GM08714 (cell line): ENCODE data around the gene PIM3.

ENCODE experiments used
- H3K4me3 ChIP-seq: fragments of 200-500 bp; sonication (Bioruptor generic); 2 replicates; pipeline ENCODE4 v1.5.1; 2014; ENCODE audit warnings: mild to moderate bottlenecking, low read length, inconsistent platforms
- ZNF274 ChIP-seq: IDR thresholded peaks from 2 replicates; pipeline ENCODE4 v1.6.1; 2012; ENCODE audit warnings: mild to moderate bottlenecking, low read depth, low read length

Gene PIM3

DNA sequence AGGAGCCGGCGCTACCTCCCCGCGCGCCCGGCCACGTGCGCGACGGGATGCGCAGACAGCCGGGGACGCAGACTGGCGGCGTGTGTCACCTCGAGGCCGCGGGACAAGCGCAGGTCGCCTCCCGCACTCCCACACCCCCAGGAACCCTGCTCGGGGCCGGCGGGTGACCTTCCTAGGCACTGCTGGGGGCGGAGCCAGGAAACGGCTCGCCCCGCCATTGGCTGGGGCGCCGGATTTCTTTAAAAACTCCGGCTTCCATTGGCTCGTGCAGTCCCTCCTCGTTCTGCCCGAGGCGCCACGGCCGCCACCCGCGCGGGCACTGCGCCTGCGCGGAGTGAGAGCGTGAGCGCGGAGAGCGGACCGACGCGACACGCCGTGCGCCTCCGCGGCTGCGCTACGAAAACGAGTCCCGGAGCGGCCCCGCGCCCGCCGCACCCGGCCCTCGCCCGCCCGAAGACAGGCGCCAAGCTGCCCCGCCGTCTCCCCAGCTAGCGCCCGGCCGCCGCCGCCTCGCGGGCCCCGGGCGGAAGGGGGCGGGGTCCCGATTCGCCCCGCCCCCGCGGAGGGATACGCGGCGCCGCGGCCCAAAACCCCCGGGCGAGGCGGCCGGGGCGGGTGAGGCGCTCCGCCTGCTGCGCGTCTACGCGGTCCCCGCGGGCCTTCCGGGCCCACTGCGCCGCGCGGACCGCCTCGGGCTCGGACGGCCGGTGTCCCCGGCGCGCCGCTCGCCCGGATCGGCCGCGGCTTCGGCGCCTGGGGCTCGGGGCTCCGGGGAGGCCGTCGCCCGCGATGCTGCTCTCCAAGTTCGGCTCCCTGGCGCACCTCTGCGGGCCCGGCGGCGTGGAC, at the start of gene PIM3:
TSS of gene PIM3 (plus strand) at position 614 of the 846 bp plus-strand sequence. CDS start at position 790, 176 bp downstream.
- no peak for TF ChIP-seq ZNF274
- peak within 1 kb of the TSS; percentile 72 for H3K4me3 ChIP-seq

GRCh38 chr22:49911881-49912625, 48.5 kb upstream of the PIM3 start:
- no peak overlapping the region for H3K4me3 ChIP-seq
- TF ChIP-seq ZNF274 = no peak

- TF ChIP-seq ZNF274 = no peak
- H3K4me3 ChIP-seq = no peak overlapping the region
Observed at GRCh38 chr22:49913026-49913425, 47.5 kb upstream of the PIM3 start.

GRCh38 chr22:49913446-49913845, 47.1 kb upstream of the PIM3 start:
- TF ChIP-seq ZNF274 = no peak
- no peak overlapping the region for H3K4me3 ChIP-seq

GRCh38 chr22:49914256-49914655, 46.3 kb upstream of the PIM3 start:
- TF ChIP-seq ZNF274 = no peak
- no peak overlapping the region for H3K4me3 ChIP-seq

- TF ChIP-seq ZNF274 = no peak
- H3K4me3 ChIP-seq = no peak overlapping the region
Observed at GRCh38 chr22:49915610-49916009, 45.0 kb upstream of the PIM3 start.

GRCh38 chr22:49916831-49917230, 43.7 kb upstream of the PIM3 start:
- TF ChIP-seq ZNF274 = no peak
- H3K4me3 ChIP-seq = no peak overlapping the region; the same call in 1 of the 2 replicates

DNA sequence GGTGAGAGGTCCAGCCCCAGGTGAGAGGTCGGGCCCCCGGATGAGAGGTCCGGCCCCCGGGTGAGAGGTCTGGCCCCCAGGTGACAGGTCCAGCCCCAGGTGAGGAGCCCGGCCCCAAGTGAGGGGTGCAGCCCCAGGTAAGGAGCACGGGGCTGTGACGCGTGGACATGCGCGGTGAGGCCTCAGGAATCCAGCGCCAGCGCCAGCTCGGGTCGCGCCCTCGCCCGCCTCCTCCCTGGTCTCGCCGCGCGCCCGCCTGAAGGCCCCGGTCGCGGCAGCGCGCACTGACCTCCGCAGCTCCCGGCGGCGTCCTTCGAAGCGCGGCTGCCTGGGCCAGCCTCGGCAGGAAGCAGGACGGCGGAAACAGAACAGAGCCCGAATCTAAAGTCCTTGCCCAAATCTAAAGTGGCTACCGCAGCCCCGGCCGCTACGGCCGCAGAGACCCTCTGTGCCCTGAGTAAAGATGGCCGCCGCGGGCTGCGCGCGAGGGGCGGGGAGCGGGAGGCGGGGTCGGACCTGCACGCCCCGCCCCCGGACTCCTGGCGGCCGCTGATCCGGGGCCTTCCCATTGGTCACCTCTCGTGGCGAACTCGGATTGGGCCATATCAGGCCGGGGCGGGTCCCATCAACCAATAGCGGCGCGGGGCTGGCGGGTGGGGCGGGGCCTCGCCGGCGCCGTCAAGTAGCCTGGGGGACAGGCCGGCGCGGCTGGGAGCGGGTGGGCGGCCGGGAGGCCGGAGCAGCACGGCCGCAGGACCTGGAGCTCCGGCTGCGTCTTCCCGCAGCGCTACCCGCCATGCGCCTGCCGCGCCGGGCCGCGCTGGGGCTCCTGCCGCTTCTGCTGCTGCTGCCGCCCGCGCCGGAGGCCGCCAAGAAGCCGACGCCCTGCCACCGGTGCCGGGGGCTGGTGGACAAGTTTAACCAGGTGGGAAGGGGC, 42.3 kb upstream of the PIM3 start, which contains the start of the genes ALG12 and CRELD2:
TSS of gene ALG12 (minus strand) at position 465 of the 937 bp plus-strand sequence. CDS start 4,673 bp downstream, outside the sequence.
TSS of gene CRELD2 (plus strand) at position 661 of the 937 bp plus-strand sequence. CDS start at position 797, 136 bp downstream.
- TF ChIP-seq ZNF274 = no peak
- H3K4me3 ChIP-seq = peak within 1 kb of the TSS; percentile 70

GRCh38 chr22:49918911-49919881, 41.4 kb upstream of the PIM3 start:
- H3K4me3 ChIP-seq = peak overlapping the region; percentile 70

DNA sequence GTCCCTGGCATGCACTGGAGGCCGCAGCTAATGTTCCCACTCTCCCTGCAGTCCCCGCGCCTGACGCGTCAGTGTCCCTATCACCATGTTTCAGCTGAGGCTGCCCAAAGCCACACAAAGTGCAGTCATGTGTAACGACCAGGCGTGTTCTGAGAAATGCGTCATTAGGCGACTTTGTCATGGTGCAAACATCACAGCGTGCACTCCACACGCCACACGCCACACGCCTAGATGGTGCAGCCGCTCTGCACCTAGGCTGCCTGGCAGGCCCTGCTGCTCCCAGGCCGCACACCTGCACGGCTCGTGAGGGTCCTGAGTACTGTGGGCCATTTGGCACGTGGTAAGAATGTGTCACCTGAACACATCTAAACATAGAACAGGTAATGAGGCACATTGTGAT, 39.7 kb upstream of the PIM3 start:
- TF ChIP-seq ZNF274 = no peak
- H3K4me3 ChIP-seq = no peak overlapping the region

More at GRCh38 chr22:49918911-49919881, 41.4 kb upstream of the PIM3 start:
- TF ChIP-seq ZNF274 = no peak

DNA sequence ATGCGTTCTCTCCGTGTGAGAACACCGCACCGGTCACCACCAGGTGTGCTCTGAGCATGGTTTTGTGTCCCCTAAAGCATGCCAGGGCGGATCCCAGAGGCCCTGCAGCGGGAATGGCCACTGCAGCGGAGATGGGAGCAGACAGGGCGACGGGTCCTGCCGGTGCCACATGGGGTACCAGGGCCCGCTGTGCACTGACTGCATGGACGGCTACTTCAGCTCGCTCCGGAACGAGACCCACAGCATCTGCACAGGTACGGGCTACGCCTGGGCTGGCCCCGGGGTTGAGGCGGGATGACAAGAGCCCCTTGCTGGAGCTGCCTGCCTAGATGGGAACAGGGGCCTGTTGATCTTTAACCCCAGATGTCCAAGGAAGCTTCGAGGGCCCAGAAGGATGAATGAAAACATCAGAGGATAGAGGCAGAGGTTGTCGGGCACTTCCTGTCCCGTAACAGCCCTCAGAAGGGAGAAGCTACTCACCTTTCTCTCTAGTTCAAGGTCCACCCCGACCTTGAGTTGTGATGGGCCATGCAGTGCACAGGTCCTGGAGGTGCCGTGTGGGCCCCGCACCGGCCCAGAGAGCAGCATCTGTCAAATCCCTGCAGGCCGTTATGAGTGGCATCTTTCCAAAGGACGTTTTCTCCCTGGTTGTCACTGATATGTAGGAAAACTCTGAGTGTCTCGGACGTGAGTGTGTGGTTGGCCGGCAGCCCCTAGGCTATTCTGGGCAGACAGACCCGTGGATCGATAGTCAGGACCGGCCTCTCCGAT, 38.9 kb upstream of the PIM3 start:
- H3K4me3 ChIP-seq = no peak overlapping the region
- no peak for TF ChIP-seq ZNF274

- no peak for TF ChIP-seq ZNF274
Observed at GRCh38 chr22:49922484-49922883, 38.1 kb upstream of the PIM3 start.

DNA sequence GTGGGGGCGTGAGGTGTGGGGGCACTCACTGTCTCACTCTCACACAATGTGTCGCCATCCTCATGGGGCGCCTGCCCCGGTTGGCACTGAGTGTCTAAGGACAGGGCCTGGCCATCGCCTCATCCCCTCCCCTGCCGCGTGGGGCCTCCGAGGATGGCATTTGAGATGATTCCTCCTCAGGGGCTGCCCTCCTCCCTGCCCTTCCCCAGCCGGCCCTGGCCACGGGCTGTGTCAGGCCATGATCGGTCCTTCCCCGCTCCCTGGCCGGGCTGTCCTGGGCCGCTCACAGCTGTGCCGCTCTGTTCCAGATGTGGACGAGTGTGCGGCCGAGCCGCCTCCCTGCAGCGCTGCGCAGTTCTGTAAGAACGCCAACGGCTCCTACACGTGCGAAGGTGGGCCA, 37.6 kb upstream of the PIM3 start:
- TF ChIP-seq ZNF274 = no peak
- no peak overlapping the region for H3K4me3 ChIP-seq

More at GRCh38 chr22:49922484-49922883, 38.1 kb upstream of the PIM3 start:
- H3K4me3 ChIP-seq = no peak overlapping the region
